Measurements from ENCODE around the gene IWS1. TPM values are rescaled to one million over a fixed set of nuclear protein-coding genes. Genes with fewer than 3 reads are reported as not detected.
"Not testable (repeated sequence)": the region's sequence is repeated elsewhere in the genome, so short reads cannot be mapped to it uniquely, and the experiment has no call there.

The IWS1 gene
- total RNA-seq, 2 donors from 2014 or later: 31.0 to 35.4 TPM

DNA sequence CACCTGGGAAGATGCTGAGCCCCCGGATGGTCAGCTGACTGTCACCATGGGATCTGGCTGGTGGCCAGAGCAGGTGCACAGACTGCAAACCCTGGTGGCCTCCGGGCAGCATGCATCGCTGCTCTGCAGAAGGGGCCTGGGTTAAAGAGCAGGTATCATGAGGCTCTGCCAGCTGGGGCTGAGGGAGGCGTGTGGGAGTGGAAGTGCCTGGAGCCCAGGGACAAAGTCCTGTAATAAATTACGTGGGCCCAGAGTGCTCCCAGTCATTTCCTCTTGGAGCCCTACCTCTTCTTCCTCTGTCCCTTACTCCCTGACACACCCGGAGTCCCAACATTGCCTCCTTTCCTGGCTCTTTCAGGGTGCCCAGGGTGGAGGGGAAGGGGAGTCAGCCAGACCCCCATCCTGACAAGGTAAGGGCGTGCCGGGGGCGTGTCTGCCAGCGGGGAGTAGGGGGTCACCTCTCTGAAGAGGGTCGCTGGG lies 9.2 kb upstream of the IWS1 start, which contains the start of gene MYO7B:
TSS of gene MYO7B (plus strand) at position 262 of the 480 bp plus-strand sequence. CDS start 24,040 bp downstream, outside the sequence.
- intact Hi-C loops (cut with DNase I): no loop called here
- no peak for DNase-seq (ENCODE audit: low spot score)

DNA sequence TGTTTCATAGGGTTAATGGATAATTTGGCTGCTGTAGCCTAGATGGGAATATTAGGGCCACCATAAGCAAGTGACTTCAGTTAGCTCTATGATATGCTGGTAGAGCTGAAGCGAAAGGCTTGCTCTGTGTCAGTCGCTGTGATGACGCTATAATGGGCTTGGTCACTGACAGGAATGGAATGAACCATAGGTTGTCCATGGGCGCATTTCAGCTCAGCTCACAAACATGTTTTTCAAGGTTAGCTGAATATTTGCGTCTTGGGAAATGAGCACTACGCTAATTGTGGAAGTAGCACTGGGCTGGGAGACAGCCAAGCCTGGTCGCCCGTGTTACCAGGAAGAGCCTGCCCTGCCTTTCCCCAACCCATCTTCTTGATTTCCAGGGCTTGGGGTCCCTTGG lies 6.0 kb upstream of the IWS1 start:
- intact Hi-C loops (cut with DNase I): no loop called here
- no peak for DNase-seq (ENCODE audit: low spot score)

DNA sequence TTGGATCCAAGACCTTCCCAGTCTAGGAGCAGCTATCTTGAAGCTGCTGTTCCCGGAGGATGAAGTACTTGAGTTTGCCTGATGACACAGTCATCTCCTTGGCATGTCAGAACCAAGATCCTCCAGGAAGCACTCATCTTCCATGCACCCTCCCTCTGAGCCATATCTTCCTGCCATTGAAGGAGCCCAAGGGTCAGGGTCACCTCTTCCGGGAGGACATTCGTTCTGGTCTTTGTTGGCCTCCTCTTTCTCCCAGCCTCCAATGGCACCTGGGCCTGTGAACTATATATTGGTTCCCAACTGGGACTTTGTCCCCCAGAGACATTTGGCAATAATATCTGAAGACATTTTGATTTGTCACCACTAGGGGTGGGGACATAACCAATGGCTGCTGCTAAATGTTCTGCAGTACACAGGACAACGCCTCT lies 4.9 kb upstream of the IWS1 start:
- no peak for DNase-seq (ENCODE audit: low spot score)
- intact Hi-C loops (cut with DNase I): loop anchor here in 1 of 2 donors (2.0 kb wide), 1 partner anchor 40 kb away; no protein-coding TSS in a partner anchor

DNA sequence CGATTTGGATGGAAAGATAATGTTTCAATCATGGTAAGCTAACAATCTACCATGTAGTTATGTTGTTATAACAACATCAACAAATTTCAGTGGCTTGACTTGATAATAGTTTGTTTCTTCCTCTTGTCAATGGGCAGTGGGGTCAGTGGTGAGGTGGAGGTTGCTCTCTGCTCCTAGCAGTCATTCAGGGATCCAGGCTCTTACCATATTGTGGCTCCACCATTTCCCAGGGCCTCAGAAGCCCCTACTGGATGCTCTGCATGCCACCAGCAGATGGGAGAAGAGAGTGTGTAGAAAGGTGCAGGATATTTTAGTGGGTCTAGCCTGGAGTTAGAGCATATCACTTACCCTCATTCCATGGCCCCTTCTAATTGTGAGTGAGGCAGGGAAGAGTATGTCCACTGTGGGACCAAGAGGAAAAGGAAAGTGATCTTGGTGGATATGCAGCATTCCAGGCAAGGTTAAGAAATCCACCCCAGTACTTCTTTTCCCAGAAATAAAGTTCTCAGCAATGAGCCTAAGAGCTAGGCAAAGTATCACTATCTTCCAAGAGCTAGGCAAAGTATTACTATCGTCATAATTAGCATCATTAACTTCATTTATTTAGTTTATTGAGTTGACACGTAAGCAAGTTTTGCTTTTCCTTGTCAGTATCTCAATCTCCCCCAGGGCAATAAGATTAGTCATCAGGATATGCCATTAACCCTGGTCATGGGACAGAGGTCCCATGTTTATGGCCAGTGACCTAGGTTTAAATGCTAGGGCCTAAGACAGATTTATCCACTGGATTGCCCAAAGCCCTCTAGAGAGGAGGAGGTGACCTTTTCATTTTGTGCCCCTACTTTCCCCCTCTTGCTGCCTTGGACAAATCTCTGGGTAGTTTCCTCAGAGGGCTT lies 4.2 kb upstream of the IWS1 start:
- intact Hi-C loops (cut with DNase I): loop anchor here in 1 of 2 donors (2.0 kb wide), 1 partner anchor 40 kb away; no protein-coding TSS in a partner anchor
- no peak for DNase-seq (ENCODE audit: low spot score)

DNA sequence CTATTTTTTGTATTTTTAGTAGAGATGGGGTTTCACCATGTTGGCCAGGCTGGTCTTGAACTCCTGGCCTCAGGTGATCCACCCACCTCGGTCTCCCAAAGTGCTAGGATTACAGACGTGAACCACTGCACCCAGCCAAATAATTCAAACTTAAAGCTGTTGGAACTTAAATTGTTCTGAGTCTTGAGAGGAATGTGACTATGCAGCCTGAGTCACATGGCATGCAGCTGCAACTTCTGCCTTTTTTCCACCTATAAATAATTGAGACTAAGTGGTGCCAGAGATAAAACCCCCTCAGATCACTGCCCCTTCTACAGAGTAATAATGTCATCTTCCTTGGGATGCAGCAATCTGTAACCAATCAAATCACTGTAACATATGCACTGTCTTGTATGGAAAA lies 3.1 kb upstream of the IWS1 start:
- intact Hi-C loops (cut with DNase I): loop anchor here in 1 of 2 donors (5.0 kb wide), 1 partner anchor 113 kb away; no protein-coding TSS in a partner anchor
- DNase-seq (ENCODE audit: low spot score): not testable (repeated sequence)

DNA sequence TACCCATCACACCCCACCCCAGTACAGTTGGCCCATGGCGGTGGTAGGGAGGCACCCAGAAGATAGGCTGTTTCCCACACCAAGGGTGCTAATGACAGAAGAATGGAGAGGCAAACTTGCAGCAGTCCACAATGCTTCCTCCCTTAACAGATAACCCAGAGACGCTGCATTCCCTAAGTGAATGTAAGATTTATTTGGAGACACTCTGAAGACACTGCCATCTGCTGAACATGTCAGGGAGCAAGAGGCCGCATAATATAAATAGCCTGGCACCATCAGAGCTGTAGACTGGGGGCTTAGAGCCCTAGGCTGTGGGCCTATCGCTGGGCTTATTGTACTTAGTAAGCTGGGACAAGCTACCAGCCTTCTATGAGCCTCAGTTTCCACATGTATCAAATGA lies 2.2 kb upstream of the IWS1 start:
- no peak for DNase-seq (ENCODE audit: low spot score)
- intact Hi-C loops (cut with DNase I): loop anchor here in 1 of 2 donors (5.0 kb wide), 1 partner anchor 114 kb away; no protein-coding TSS in a partner anchor

DNA sequence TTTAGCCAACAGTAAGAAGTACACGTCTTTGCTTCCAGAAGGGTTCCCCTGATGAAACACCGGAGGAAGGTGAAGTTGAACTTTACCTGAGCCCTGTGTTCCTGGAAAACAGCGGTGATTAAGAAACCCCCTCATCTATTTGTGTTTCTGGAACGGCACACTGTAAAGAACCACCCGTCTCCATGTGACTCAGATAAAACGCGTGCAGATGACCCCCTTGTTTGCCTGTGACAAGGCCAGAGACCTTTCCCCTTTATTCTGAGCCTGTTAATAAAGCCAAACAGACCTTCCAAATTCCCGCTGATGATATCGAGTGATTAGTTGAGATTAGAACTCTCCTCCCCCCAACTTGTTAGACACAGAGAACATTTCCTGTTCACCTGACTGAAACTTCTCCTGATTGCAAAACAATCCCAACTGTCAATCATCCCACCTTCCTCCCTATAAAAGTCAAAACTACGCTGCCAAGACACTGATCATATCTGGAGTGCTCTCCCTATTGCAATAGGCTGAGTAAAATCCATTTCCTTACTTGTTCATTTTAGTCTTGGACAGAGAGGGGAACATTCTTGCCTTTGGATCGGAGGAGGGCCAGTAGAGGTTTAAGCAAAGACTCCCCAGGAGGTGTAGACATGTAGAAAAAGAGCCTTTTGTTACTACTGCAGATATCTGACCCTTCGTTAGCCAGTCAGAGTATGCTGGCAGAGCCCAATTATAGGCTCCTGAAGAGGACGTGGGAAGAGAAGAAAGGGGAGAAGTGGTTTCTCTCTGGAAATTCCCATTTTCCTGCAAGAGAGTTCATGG lies 914 bp upstream of the IWS1 start:
- DNase-seq (ENCODE audit: low spot score): no peak
- intact Hi-C loops (cut with DNase I): loop anchor here in 1 of 2 donors (5.0 kb wide), 1 partner anchor 115 kb away; no protein-coding TSS in a partner anchor

DNA sequence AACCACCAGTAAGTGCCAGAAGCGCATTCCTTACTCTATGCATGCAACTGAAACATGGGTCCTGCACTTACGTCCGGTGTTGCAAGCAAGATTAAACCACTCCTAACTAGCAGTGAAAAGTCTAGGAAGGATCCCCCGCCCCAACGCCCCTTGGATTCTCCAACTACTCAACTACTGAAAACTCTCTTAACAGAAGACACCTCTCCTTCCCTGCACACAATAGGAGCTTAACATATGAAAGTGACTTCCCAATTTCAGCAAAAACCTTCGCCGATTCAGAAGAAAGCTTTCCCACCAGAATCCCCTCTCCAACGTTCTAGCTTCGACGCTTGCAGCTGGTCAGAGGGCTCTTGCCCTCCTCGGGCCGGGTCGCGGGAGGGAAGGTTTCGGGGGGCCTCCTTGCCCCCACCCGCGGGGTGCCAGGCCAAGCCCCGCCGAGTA lies 578 bp downstream of the IWS1 start:
- no peak for DNase-seq (ENCODE audit: low spot score)
- intact Hi-C loops (cut with DNase I): loop anchor here in 1 of 2 donors (5.0 kb wide), 1 partner anchor 117 kb away; no protein-coding TSS in a partner anchor

DNA sequence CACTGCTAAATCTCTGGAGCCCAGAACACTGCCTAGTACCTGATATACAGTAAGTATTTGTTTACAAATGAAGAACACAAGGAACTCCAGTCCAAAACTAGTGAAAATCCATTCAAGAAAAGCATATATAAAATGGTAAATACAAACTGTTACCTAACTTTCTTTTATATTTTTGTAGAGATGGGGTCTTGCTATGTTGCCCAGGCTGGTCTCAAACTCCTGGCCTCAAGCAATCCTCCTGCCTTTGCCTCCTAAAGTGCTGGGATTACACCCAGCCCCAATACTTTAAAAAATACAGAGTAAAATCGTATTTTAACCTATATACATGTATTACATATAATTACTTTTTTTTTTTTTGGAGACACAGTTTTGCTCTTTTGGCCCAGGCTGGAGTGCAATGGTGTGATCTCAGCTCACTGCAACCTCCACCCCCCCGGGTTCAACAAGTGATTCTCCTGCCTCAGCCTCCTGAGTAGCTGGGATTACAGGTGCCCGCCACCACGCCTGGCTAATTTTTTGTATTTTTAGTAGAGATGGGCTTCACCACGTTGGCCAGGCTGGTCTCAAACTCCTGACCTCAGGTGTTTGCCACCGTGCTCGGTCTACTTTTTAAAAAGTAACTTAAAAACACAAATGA lies 2.0 kb downstream of the IWS1 start:
- intact Hi-C loops (cut with DNase I); DNase-seq (ENCODE audit: low spot score): not testable (repeated sequence)

DNA sequence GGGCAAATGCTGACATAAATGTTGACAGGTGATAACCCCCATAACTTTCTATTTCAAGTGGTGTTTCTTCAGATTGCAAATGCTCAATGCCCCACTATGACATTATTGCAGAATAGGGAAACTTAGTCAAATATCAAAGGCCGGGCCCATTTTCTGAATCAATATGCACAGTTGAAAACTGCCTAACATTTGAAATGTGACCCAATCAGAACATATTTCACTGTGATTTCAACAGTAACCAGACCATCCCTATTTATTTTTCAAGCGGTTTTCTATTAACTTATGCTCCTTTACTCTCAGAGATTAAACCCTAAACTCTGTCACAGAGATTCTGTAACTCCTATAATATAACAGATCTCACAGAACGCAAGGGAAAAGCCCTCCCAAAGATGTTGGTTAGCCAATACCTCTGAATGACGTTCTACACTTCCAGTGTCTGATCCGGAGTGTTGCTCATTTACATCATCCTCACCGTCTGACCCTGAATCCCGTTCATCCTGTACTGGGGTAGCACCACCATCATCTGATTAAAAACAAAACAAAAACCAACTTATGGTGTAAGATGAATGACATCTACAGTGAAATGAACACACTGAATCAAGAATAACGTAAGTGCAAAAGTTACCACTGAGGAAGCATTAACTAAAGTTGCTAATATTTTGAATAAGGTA lies 2.9 kb downstream of the IWS1 start:
- intact Hi-C loops (cut with DNase I): no loop called here
- DNase-seq (ENCODE audit: low spot score): no peak

DNA sequence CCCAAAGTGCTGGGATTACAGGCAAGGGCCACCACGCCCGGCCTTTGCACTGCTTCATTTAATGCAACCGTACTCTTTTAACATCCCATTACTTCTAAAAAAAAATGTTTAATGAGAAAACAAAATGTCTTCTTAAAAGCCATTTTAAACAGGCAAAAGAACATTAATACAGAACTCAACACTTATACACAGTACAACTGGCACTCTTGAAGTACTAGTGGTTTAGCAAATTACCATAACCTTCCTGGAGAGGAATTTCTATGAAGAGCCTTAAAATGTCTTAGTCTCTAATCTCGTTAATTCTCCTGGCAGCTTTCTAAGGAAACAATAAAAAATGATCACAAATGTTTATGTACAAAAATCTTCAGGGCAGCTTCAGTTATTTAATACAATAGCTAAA lies 5.9 kb downstream of the IWS1 start:
- no peak for DNase-seq (ENCODE audit: low spot score)
- intact Hi-C loops (cut with DNase I): no loop called here

DNA sequence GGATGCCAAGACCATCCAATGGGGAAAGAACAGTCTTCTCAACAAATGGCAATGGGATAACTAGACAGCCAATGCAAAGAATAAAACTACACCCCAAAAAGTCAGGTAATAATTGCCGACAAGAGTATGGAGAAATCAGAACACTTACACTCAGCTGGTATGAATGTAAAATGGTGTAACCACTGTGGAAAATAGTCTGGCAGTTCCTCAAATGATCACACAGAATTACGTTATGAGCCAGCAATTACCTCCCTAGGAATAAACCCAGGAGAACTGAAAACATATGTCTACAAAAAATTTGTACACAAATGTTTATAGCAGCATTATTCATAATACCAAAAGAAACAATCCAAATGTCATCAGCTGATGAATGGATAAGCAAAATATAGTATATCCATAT lies 8.8 kb downstream of the IWS1 start:
- intact Hi-C loops (cut with DNase I): no loop called here
- no peak for DNase-seq (ENCODE audit: low spot score)

DNA sequence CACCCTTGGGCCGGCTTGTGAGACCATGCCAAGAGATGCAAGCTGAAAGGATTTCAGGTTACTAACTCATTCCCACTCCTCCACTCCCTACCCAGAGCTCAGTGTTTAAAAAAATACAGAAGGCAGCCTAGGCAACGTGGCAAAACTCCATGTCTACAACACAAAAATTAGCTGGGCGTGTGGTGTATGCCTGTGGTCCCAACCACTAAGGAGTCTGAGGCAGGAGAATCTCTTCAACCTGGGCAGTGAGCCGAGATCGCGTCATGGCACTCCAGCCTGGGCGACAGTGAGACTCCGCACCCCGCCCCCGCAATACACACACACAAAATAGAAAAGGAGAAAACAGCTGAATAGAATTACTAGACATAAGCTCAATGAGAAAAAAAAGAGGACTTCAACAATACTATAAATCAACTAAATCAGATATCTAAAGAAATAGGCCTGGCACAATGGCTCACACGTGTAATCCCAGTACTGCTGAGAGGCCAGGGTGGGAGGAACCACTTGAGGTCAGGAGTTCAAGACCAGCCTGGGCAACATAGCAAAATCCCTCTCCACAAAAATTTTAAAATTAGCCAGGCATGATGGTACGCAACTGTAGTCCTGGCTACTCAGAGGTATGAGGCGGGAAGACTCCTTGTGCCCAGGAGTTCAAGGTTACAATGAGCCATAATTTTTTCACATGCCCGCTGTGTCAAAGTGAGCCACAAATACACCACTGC lies 10.1 kb downstream of the IWS1 start:
- DNase-seq (ENCODE audit: low spot score): peak; percentile 97
- intact Hi-C loops (cut with DNase I): no loop called here

DNA sequence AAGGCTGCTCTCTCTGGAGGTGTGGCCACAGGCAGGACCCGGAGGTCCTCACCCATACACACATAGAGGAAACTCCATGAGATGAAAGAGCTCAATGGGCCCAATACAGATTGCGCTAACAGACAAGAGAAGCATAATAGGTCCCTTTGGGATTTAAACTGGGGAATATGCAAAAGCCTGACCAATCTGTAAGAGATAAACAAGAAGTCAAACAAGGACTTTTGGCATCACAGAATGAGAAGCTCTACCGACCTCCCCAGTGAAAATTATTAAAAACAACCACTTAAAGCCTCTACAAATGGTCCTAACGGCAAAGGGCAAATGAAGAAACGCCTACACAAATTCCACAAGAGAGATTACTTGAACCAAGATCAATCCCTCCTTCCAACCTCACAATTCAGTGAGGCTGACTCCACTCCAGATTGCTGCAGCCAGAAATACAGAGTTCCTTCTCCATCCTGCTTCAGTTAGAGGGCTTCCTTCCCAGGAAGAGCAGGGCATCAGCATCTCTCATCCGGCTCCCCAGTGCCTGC lies 10.8 kb downstream of the IWS1 start:
- intact Hi-C loops (cut with DNase I): no loop called here
- DNase-seq (ENCODE audit: low spot score): no peak

DNA sequence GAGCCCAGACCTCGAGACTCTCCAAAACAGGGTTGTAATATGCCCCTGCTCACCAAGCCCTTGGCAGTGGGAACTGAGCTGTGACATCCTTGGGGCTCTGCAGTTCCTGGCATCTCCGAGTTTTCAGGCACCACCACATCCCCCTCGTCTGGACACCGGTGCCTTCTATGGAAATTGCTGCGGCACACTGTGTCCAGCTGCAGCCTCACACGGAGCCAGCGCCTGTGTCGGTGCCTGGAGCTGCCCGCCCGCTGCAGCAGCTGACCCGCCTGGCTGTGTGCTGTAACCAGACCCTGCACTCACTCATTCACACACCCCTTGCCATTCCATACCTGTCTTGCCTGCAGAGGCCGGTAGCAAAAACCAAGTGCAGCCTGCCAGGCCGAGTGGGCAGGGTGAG lies 11.8 kb downstream of the IWS1 start:
- intact Hi-C loops (cut with DNase I): no loop called here
- no peak for DNase-seq (ENCODE audit: low spot score)

DNA sequence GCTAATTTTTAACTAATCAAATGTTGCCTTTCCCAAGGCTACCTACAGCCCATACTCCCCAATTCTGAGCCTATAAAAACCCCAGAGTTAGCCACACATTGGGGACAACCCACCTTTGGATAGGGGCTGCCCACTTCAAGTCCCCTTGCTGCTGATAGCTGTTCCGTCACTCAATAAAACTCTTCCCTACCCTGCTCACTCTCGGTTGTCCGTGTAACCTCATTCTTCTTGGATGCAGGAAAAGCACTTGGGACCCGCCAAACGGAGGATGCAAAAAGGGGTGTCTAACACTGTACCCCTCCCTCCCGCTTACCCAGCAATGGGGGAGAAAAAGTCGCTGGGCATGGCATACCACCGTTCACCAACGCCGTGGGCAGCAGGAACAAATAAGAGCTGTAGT lies 12.2 kb downstream of the IWS1 start:
- intact Hi-C loops (cut with DNase I): no loop called here
- no peak for DNase-seq (ENCODE audit: low spot score)

DNA sequence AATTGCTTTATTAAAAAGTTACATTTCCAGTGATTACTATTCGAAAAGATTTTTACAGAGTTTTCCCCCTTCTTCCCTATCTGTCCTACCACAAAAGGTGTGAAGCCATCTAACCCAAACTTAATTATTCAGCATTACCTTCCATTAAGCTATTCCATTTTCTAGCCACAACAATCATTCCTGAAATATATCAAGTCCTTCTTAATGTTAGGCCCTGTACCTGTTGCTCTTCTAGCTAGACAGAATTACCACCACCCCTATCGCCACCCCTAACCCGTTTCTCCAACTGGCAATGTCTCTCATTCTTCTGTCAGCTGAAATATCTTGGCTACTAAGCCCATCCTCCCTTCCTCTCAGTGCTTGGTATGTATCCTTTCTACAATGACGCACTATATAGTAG lies 13.9 kb downstream of the IWS1 start:
- no peak for DNase-seq (ENCODE audit: low spot score)
- intact Hi-C loops (cut with DNase I): no loop called here

DNA sequence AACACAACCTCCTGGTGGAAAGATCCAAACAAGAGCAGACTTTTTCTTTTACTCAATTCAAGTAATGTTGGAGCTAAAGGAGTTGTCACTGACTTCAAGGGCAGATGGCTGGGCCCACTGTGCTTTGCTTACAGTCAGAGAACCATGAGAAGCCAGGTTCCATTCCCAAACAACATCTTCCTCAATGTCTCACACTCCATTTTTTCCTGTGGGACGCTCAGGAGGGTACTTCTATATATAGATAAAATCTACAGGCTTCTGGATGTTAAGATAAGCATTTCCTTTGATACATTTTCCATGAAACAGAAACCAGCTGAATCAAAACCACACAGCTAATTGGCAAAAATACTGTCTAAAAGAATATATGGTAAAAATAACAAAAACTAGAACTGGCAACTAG lies 14.4 kb downstream of the IWS1 start:
- no peak for DNase-seq (ENCODE audit: low spot score)
- intact Hi-C loops (cut with DNase I): no loop called here
